Kidney epithelial cell (primary cell): ENCODE measurements around the gene RNF151. TPM values are rescaled to one million over a fixed set of nuclear protein-coding genes. Genes with fewer than 3 reads are reported as not detected.

Source experiments
- DNase-seq: peaks from one replicate; pipeline ENCODE4 v3.0.0-alpha.2; 2010; ENCODE audit warnings: low read depth
- H3K27me3 ChIP-seq: 2 replicates; pipeline ENCODE4 v1.6.0; 2011; ENCODE audit warnings: low read length; ENCODE audit not compliant: control insufficient read depth, insufficient read depth
- H3K36me3 ChIP-seq: 2 replicates; pipeline ENCODE4 v1.5.1; 2011; ENCODE audit warnings: low read length; ENCODE audit not compliant: control insufficient read depth, insufficient read depth
- H3K4me3 ChIP-seq: 2 replicates; pipeline ENCODE4 v1.5.1; 2011; ENCODE audit warnings: low read depth, mild to moderate bottlenecking, control low read depth, low read length
- total RNA-seq: library from RNA; depleted of rRNA; stranded (reverse); fragments of >200 nt; gene quantifications from 2 replicates; pipeline ENCODE4 v1.2.3, GENCODE V29; 2015
- TF ChIP-seq, protein P1 (sequence below): IDR thresholded peaks from 2 replicates; pipeline ENCODE4 v1.5.1; 2011; ENCODE audit warnings: mild to moderate bottlenecking, moderate library complexity, low read length, control low read depth, inconsistent platforms; ENCODE audit not compliant: insufficient read depth, poor library complexity, severe bottlenecking

RNF151 gene
- total RNA-seq, 1 donor from 2014 or later, result not detected

- H3K4me3 ChIP-seq, result no peak overlapping the region
- peaks cover 56% of the 10 kb centered on the region for H3K27me3 ChIP-seq
- no peak for DNase-seq
- TF ChIP-seq, protein P1, sequence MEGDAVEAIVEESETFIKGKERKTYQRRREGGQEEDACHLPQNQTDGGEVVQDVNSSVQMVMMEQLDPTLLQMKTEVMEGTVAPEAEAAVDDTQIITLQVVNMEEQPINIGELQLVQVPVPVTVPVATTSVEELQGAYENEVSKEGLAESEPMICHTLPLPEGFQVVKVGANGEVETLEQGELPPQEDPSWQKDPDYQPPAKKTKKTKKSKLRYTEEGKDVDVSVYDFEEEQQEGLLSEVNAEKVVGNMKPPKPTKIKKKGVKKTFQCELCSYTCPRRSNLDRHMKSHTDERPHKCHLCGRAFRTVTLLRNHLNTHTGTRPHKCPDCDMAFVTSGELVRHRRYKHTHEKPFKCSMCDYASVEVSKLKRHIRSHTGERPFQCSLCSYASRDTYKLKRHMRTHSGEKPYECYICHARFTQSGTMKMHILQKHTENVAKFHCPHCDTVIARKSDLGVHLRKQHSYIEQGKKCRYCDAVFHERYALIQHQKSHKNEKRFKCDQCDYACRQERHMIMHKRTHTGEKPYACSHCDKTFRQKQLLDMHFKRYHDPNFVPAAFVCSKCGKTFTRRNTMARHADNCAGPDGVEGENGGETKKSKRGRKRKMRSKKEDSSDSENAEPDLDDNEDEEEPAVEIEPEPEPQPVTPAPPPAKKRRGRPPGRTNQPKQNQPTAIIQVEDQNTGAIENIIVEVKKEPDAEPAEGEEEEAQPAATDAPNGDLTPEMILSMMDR, result no peak
- peaks cover 4% of the 10 kb centered on the region for H3K36me3 ChIP-seq
These were observed 14.1 kb downstream of the RNF151 start for GRCh38 chr16:1980770-1981087.

DNA sequence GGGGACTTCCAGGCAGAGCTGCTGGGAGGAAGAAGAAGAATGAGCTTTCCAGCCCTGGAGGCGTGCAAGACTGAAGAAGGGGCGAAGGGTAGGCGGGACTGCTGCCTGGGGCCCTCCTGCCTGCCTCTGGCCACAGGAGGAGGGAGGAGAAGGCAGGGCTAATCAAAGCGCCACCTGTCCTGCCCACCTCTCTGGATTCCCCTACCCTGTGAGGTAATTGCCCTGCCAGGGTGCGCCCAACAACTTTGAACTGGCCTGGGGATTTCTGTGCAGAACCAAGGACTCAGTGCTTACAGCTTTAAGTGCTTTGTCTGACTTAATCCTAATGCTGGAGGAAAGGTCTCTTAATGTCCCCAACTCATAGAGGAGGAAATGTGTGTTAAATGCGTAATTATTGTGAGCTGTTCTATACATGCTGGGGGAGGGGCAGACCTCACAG is 14.8 kb downstream of the RNF151 start, which contains the start of gene NOXO1:
TSS of gene NOXO1 (minus strand) at position 72 of the 439 bp plus-strand sequence. CDS start 290 bp downstream, outside the sequence.
- no peak for DNase-seq
- H3K27me3 ChIP-seq, result peaks cover 56% of the 10 kb centered on the region
- TF ChIP-seq, protein P1, result no peak
- peaks cover 7% of the 10 kb centered on the region for H3K36me3 ChIP-seq
- H3K4me3 ChIP-seq, result no peak within 1 kb of the TSS

DNA sequence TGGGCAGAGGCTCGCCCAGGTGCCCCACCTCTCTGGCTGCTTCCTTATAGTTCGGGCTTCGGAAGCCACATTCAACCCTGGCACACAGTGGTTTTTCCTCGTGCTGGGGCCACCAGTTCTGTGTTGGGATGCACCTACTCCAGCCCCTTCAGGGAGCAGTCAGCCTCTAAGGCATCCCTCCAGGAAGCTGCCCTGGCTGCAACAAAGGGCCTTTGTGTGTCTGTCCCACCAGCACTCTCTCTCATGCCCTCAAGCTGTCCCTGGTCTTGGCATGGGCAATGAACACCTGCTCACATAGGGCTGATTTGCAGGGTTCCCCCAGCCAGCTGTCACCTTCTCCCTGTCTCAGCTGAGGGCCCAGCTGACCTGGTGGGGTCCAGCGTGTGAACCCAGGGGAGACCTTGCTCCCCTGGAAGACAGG is 15.4 kb downstream of the RNF151 start:
- peaks cover 6% of the 10 kb centered on the region for H3K36me3 ChIP-seq
- H3K4me3 ChIP-seq, result no peak overlapping the region
- DNase-seq, result no peak
- H3K27me3 ChIP-seq, result peaks cover 56% of the 10 kb centered on the region
- TF ChIP-seq, protein P1, result no peak

DNA sequence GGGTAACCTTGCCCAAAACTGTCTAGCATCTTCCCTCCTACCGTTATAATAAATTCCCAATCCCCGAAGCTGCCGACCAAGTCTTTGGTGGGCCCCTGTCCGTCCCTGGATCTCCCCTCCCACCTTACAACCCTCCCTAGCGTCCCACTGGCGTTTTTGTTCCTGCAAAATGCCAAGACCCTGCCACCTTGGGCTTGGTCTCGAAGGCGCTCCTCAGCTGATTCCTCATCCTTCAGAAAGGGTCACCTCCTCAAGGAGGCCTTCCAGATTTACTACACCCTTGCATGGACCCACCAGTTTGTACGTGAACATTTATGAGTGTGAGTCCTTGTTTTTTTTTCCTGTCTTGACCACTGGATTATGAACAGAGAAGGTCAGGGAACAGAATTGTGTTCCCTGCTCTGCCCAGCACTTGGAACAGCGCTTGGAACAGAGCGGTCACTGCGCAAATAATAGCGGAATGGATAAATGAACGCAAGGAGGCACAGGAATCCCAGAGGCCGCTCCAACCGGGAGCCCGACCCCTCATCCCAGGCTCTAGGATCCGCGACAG is 16.4 kb downstream of the RNF151 start:
- no peak for DNase-seq
- peaks cover 56% of the 10 kb centered on the region for H3K27me3 ChIP-seq
- TF ChIP-seq, protein P1, result peak; percentile 28
- H3K36me3 ChIP-seq, result peaks cover 6% of the 10 kb centered on the region
- H3K4me3 ChIP-seq, result peak overlapping the region; percentile 50

GRCh38 chr16:1983544-1984346 is 17.1 kb downstream of the RNF151 start, which contains the start of gene GFER:
Gene GFER (plus strand): TSS chr16:1984193. CDS start chr16:1984219, 26 bp downstream.
- H3K36me3 ChIP-seq, result peaks cover 6% of the 10 kb centered on the region
- DNase-seq, result no peak
- TF ChIP-seq, protein P1, result peak; percentile 14
- H3K4me3 ChIP-seq, result peak within 1 kb of the TSS; percentile 79
- H3K27me3 ChIP-seq, result peaks cover 54% of the 10 kb centered on the region
